Stimulated activated memory B cell treated with anti-CD40 and anti-IgM and Interleukin-4, amounts not matched to agents 10 μg/mL and 1 μg/mL and 100 μg/mL, for 72 hours (primary cell): ENCODE measurements around the gene KLRD1.

Source experiments
- ATAC-seq: fragments of 150-1000 bp; cut with Tn5 transposase; 2 replicates; pipeline ENCODE4 v1.10.0; 2021
- H3K27ac Mint-ChIP-seq: one replicate; pipeline ENCODE4 v1.8.0; 2022; ENCODE audit warnings: mild to moderate bottlenecking, mixed read lengths
- H3K27me3 Mint-ChIP-seq: one replicate; pipeline ENCODE4 v1.8.0; 2022; ENCODE audit warnings: mixed read lengths
- H3K36me3 Mint-ChIP-seq: one replicate; pipeline ENCODE4 v1.8.0; 2022; ENCODE audit warnings: mixed read lengths
- H3K4me1 Mint-ChIP-seq: one replicate; pipeline ENCODE4 v1.8.0; 2022; ENCODE audit warnings: mixed read lengths
- H3K4me3 Mint-ChIP-seq: one replicate; pipeline ENCODE4 v1.8.0; 2022; ENCODE audit warnings: mild to moderate bottlenecking, moderate library complexity, mixed read lengths
- H3K9me3 Mint-ChIP-seq: one replicate; pipeline ENCODE4 v1.8.0; 2022; ENCODE audit warnings: mixed read lengths

Gene KLRD1, protein sequence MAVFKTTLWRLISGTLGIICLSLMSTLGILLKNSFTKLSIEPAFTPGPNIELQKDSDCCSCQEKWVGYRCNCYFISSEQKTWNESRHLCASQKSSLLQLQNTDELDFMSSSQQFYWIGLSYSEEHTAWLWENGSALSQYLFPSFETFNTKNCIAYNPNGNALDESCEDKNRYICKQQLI

GRCh38 chr12:10307630-10308029, at the start of gene KLRD1:
Gene KLRD1, plus strand, starts transcription at chr12:10307870. Its CDS starts 208 bp downstream, at chr12:10308078.
- Mint-ChIP-seq H3K4me1 (no peaks in the 10 kb centered on the region), H3K27me3 (peaks cover 13% of the 10 kb centered on the region), H3K27ac (no peak within 1 kb of the TSS), H3K4me3 (no peak within 1 kb of the TSS), H3K36me3 (no peaks in the 10 kb centered on the region), H3K9me3 (no peaks in the 10 kb centered on the region)
- ATAC-seq: no peak

- H3K4me1 Mint-ChIP-seq: no peaks in the 10 kb centered on the region
- peaks cover 5% of the 10 kb centered on the region for H3K9me3 Mint-ChIP-seq
- H3K36me3 Mint-ChIP-seq: no peaks in the 10 kb centered on the region
- H3K4me3 Mint-ChIP-seq: no peak overlapping the region
- no peak for ATAC-seq
- no peak overlapping the region for H3K27ac Mint-ChIP-seq
- peaks cover 19% of the 10 kb centered on the region for H3K27me3 Mint-ChIP-seq
These were observed 46.7 kb upstream of the KLRD1 start for GRCh38 chr12:10260927-10261326.

GRCh38 chr12:10268037-10268436, 39.6 kb upstream of the KLRD1 start:
- no peak for ATAC-seq
- H3K36me3 Mint-ChIP-seq: no peaks in the 10 kb centered on the region
- H3K27me3 Mint-ChIP-seq: no peaks in the 10 kb centered on the region
- no peak overlapping the region for H3K4me3 Mint-ChIP-seq
- no peaks in the 10 kb centered on the region for H3K9me3 Mint-ChIP-seq
- no peak overlapping the region for H3K27ac Mint-ChIP-seq
- H3K4me1 Mint-ChIP-seq: no peaks in the 10 kb centered on the region

GRCh38 chr12:10272467-10272866, 35.2 kb upstream of the KLRD1 start:
- ATAC-seq: no peak
- Mint-ChIP-seq H3K4me1 (no peaks in the 10 kb centered on the region), H3K36me3 (no peaks in the 10 kb centered on the region), H3K4me3 (no peak overlapping the region), H3K27ac (no peak overlapping the region), H3K9me3 (peaks cover 3% of the 10 kb centered on the region), H3K27me3 (peaks cover 9% of the 10 kb centered on the region)

GRCh38 chr12:10276774-10277173, 30.9 kb upstream of the KLRD1 start:
- H3K36me3 Mint-ChIP-seq: no peaks in the 10 kb centered on the region
- peaks cover 3% of the 10 kb centered on the region for H3K9me3 Mint-ChIP-seq
- H3K27ac Mint-ChIP-seq: no peak overlapping the region
- no peak for ATAC-seq
- H3K27me3 Mint-ChIP-seq: peaks cover 20% of the 10 kb centered on the region
- no peaks in the 10 kb centered on the region for H3K4me1 Mint-ChIP-seq
- no peak overlapping the region for H3K4me3 Mint-ChIP-seq

GRCh38 chr12:10278104-10278503, 29.6 kb upstream of the KLRD1 start:
- Mint-ChIP-seq H3K27ac (no peak overlapping the region), H3K4me1 (no peaks in the 10 kb centered on the region), H3K4me3 (no peak overlapping the region), H3K9me3 (peaks cover 3% of the 10 kb centered on the region), H3K36me3 (no peaks in the 10 kb centered on the region), H3K27me3 (peaks cover 29% of the 10 kb centered on the region)
- ATAC-seq: no peak

DNA sequence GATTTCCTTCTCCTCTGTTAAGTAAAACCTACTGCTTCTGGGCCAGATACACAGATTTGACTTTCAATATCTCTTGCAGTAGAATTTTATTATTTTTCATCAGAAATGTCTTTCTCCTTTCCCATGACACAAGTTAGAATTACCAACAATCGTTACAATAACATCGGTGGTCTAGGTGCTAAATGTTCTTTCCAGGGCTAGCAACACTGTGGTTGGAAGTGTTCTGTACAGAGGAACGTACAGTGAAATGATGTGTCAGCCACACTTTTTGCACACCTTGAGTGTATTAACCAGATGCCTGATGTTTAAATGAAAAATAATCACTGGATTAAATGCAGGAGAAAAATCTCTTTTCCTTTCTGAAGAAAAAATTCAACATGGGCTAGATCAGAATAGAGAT, 27.7 kb upstream of the KLRD1 start:
- Mint-ChIP-seq H3K36me3 (no peaks in the 10 kb centered on the region), H3K27me3 (peaks cover 31% of the 10 kb centered on the region), H3K4me1 (no peaks in the 10 kb centered on the region), H3K9me3 (peaks cover 3% of the 10 kb centered on the region), H3K27ac (no peak overlapping the region), H3K4me3 (no peak overlapping the region)
- ATAC-seq: no peak

- Mint-ChIP-seq H3K4me1 (peaks cover 7% of the 10 kb centered on the region), H3K27ac (no peak overlapping the region), H3K27me3 (peaks cover 25% of the 10 kb centered on the region), H3K36me3 (no peaks in the 10 kb centered on the region), H3K4me3 (no peak overlapping the region), H3K9me3 (no peaks in the 10 kb centered on the region)
- no peak for ATAC-seq
These were observed 24.6 kb upstream of the KLRD1 start for GRCh38 chr12:10283027-10283426.

DNA sequence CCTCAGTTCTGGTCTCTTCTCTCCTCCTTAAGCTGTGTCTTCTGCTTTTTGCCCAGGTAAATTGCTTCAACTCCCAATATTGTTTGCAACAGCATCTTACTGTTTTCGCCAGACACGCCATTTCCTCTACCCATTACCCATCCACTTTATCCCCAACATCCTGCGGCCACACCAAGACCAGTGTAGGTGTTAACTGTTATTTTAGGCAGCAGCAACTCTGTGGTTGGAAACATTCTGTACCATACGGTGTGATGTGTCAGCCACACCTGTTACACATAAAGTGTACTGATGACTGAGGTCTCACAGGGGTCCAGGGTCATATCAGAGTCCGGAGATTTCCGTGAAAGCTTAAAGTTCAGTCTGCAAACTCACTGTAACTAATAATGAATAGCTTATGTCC, 21.8 kb upstream of the KLRD1 start:
- H3K4me3 Mint-ChIP-seq: no peak overlapping the region

DNA sequence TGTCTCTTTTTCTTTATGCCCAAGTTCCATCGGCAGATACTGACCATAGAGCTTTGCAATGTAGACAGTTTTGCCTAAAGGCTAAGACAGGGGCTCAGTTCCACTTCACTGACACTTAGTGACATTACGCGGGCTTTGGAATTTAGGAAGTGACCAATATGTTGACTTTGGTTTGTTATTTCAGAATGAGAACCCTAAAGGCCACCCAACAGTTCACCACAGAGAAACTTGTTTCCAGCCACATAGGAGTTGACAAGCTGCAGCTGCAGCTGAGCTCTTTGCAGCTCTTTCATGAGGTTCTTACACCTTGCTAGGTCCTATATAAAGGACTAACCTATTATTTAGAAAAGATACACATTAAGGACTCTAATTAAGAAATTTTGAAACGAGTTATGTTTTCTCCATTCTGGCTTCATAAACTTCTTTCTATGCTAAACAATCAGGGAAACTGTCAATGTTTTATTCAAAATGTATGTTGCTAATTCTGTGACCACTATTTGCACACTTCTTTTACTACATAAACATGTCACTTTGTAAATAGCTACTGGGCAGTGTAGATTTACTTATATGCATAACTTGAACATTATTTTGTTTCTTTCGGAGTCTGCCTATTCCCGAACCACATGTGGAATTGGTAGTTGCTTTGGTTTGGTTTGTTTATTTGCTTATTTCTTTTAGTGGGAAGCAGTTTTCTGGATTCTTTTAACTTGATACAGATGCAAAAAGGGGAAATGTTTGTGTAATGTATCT, 18.5 kb upstream of the KLRD1 start:
- Mint-ChIP-seq H3K36me3 (no peaks in the 10 kb centered on the region), H3K4me1 (peaks cover 21% of the 10 kb centered on the region), H3K27me3 (peaks cover 8% of the 10 kb centered on the region), H3K9me3 (no peaks in the 10 kb centered on the region), H3K4me3 (no peak overlapping the region), H3K27ac (no peak overlapping the region)
- ATAC-seq: peak; percentile 80

More for the DNA sequence above, 21.8 kb upstream of the KLRD1 start:
- Mint-ChIP-seq H3K9me3 (no peaks in the 10 kb centered on the region), H3K27me3 (peaks cover 22% of the 10 kb centered on the region), H3K36me3 (no peaks in the 10 kb centered on the region), H3K27ac (no peak overlapping the region), H3K4me1 (peaks cover 15% of the 10 kb centered on the region)
- peak; percentile 72 for ATAC-seq

DNA sequence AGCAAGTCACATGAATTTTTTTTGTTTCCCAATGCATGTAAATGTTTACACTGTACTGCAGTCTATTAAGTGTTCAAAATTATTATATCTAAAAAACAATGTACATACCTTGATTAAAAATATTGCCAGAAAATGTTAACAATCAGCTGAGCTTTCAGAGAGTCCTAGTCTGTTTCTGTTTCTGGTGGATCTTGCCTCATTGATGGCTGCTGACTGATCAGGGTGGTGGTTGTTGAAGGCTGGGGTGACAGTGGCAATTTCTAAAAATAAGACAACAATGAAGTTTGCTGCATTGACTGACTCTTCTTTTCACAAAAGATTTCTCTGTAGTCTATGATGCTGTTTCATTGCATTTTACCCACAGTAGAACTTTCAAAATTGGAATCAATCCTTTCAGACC, 16.6 kb upstream of the KLRD1 start:
- Mint-ChIP-seq H3K9me3 (no peaks in the 10 kb centered on the region), H3K27me3 (peaks cover 18% of the 10 kb centered on the region), H3K27ac (no peak overlapping the region), H3K36me3 (no peaks in the 10 kb centered on the region), H3K4me3 (no peak overlapping the region), H3K4me1 (peaks cover 14% of the 10 kb centered on the region)
- no peak for ATAC-seq

DNA sequence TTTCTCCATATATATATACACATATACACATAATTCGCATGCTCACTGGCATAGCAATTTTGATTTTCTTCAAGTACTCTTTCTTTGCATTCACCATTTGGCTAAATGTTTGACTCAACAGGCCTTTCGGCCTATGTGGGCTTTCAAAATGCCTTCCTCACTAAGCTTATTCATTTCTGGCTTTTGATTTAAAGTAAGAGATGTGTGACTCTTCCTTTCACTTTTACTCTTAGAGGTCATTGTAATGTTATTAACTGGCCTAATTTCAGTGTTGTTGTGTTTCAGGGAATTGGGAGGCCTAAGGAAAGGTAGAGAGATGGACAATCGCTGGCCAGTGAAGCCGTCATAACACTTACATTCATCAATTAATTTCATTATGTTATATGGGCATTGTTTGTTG, 14.5 kb upstream of the KLRD1 start:
- Mint-ChIP-seq H3K27ac (no peak overlapping the region), H3K36me3 (no peaks in the 10 kb centered on the region), H3K27me3 (peaks cover 24% of the 10 kb centered on the region), H3K4me1 (peaks cover 13% of the 10 kb centered on the region), H3K4me3 (no peak overlapping the region), H3K9me3 (no peaks in the 10 kb centered on the region)
- ATAC-seq: no peak

DNA sequence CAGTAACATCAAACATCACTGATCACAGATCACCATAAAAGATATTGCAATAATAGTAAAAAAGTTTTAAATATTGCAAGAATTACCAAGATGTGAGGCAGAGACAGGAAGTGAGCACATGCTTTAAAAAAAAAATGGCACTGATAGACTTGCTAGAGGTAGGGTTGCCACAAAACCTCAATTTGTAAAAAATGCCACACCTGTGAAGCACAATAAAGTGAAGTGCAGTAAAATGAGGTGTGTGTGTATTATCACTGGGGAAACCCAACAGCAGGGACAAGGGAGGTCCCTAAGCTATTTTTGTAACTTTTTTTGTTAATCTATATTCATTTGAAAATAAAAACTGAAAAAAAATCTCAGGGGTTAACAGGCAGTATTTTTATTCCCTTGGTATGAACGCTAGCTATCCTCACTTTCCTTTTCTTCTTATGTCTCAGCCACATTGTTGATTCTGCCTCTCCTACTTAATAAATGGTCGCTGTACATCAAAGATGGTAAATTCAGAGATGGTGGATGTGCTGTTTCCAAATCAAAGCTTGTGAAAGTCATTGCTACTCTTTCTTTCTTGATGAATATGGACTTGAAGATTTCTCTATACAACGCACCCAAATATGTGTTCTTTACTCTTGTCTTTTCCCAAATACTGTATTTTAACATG, 14.0 kb upstream of the KLRD1 start:
- Mint-ChIP-seq H3K36me3 (no peaks in the 10 kb centered on the region), H3K9me3 (no peaks in the 10 kb centered on the region), H3K27ac (no peak overlapping the region), H3K27me3 (peaks cover 24% of the 10 kb centered on the region), H3K4me1 (peaks cover 13% of the 10 kb centered on the region), H3K4me3 (no peak overlapping the region)
- ATAC-seq: no peak

DNA sequence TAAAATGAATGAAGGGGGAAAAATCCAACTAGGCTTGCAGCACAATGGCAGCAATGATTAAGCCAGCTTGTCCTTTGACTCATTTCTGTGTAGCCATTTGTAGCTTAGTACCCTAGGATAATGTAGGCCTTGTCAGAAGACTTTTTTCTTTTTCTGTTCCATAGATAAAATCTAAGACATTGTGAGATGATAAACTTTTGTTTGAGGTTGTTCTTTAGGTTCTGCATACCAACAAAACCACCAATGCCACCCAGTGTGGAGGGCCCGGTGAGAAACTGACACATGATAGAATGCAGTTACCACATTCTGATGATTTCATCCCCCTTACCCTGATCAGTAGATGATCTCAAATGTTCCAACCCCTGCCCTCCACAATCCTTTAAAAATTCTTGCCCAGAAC, 6.6 kb upstream of the KLRD1 start:
- H3K36me3 Mint-ChIP-seq: no peaks in the 10 kb centered on the region
- H3K27me3 Mint-ChIP-seq: peaks cover 19% of the 10 kb centered on the region

GRCh38 chr12:10304161-10304574, 3.5 kb upstream of the KLRD1 start:
- H3K36me3 Mint-ChIP-seq: no peaks in the 10 kb centered on the region
- peaks cover 6% of the 10 kb centered on the region for H3K9me3 Mint-ChIP-seq
- ATAC-seq: peak; percentile 70
- H3K27ac Mint-ChIP-seq: no peak overlapping the region
- no peaks in the 10 kb centered on the region for H3K4me1 Mint-ChIP-seq
- H3K4me3 Mint-ChIP-seq: no peak overlapping the region
- H3K27me3 Mint-ChIP-seq: peaks cover 13% of the 10 kb centered on the region

More for the DNA sequence above, 6.6 kb upstream of the KLRD1 start:
- Mint-ChIP-seq H3K4me1 (no peaks in the 10 kb centered on the region), H3K4me3 (no peak overlapping the region), H3K27ac (no peak overlapping the region), H3K9me3 (peaks cover 6% of the 10 kb centered on the region)
- no peak for ATAC-seq

DNA sequence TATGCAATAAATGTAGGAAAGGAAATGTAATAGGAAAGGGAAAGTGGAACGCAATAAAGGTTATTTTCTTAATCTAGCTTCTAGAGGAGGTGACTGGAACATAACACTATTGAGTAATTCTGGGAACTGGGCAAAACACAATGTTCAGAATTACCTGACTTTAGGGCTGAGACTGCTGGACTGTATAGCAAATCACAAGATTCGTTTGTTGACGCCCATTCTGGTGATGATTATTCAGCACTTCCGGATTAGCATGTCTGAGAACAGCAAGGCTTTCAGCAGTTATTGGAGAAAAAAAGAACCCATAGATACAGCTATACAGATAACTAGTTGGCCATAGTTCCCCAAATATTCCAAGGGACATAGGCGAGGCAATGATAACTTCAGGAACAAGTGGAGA, 2.3 kb upstream of the KLRD1 start:
- Mint-ChIP-seq H3K4me3 (no peak overlapping the region), H3K27me3 (peaks cover 13% of the 10 kb centered on the region), H3K4me1 (no peaks in the 10 kb centered on the region), H3K9me3 (peaks cover 6% of the 10 kb centered on the region), H3K36me3 (no peaks in the 10 kb centered on the region), H3K27ac (no peak overlapping the region)
- no peak for ATAC-seq
